HG03045 (cell line): ENCODE measurements around the gene CDC25B.

ENCODE experiments used
- ATAC-seq: cut with Tn5 transposase; IDR thresholded peaks from one replicate; pipeline ENCODE4 v1.9.1; 2021; ENCODE audit warnings: mild to moderate bottlenecking, moderate library complexity; ENCODE audit not compliant: unreplicated experiment

CDC25B gene

GRCh38 chr20:3802524-3803239, 6.6 kb downstream of the CDC25B start:
- no peak for ATAC-seq

DNA sequence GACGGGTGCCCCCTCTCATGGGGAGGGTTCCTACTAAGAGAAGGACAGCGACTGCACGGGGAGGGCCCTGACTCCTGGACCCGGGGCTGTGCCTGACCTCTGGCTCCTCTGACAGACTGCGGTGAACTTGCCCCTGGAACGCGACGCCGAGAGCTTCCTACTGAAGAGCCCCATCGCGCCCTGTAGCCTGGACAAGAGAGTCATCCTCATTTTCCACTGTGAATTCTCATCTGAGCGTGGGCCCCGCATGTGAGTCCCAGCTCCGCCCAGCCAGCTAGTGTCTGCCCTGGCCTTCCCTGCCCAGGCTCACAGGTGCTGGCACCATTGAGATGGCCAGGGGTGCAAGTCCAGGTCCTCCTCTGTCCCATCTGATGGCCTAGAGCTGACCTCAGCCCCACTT, 7.2 kb downstream of the CDC25B start:
- no peak for ATAC-seq

DNA sequence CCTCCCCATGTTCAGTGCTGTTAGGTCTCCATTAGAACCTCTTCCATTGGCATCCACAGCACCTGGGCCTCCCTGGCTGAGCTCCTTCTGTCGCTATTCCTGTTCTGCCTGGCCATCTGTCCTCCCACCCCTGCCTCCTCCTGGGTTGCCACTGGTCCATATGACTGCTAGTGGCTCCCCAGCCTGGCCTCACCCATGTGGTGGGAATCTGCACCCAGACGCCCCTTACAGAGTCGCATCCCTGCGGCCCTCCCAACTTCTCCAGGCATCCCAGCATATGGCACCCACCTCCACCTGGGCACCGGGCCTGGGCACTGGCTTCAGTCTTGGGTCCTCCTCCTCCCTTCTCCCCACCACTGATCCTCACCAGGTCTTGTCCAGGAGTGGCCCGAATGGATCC, 7.7 kb downstream of the CDC25B start:
- ATAC-seq: no peak

- ATAC-seq: no peak
These were observed 8.2 kb downstream of the CDC25B start for GRCh38 chr20:3804254-3804751.

DNA sequence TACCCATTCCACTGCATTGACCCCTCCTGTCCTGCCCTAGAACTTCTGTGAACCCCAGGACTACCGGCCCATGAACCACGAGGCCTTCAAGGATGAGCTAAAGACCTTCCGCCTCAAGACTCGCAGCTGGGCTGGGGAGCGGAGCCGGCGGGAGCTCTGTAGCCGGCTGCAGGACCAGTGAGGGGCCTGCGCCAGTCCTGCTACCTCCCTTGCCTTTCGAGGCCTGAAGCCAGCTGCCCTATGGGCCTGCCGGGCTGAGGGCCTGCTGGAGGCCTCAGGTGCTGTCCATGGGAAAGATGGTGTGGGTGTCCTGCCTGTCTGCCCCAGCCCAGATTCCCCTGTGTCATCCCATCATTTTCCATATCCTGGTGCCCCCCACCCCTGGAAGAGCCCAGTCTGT, 8.7 kb downstream of the CDC25B start:
- ATAC-seq: no peak

DNA sequence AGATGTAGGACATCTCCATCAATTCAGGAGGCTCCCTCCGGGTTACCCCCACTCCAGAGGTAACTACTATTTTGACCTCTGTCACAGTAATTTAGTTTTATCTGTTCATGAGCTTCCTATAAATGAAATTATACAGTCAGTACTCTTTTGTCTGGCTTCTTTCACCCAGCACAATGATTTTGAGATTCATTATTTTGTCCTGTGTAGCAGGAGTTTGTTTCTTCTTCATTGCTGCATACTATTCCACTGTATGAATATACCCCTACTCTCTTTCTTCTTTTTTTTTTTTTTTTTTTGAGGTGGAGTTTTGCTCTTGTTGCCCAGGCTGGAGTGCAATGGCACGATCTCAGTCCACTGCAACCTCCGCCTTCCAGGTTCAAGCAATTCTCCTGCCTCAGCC, 12.4 kb downstream of the CDC25B start:
- ATAC-seq: no peak

- no peak for ATAC-seq
These were observed 15.6 kb downstream of the CDC25B start for GRCh38 chr20:3811467-3812258.

DNA sequence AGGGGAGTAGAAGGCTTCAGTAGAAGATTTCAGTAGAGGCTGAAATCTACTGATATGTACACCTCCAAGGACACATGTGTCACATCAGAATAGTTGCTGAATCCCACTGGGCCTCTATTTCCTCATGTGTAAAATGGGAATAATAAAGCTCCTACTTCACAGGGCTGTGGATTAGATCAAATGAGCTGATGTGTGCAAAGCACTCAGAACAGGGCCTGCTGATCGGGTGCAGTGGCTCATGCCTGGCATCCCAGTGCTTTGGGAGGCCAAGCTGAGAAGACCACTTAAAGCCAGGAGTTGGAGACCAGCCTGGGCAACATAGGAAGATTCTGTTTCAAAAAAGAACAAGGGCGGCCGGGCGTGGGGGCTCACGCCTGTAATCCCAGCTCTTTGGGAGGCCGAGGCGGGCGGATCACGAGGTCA, 16.2 kb downstream of the CDC25B start:
- ATAC-seq: no peak

DNA sequence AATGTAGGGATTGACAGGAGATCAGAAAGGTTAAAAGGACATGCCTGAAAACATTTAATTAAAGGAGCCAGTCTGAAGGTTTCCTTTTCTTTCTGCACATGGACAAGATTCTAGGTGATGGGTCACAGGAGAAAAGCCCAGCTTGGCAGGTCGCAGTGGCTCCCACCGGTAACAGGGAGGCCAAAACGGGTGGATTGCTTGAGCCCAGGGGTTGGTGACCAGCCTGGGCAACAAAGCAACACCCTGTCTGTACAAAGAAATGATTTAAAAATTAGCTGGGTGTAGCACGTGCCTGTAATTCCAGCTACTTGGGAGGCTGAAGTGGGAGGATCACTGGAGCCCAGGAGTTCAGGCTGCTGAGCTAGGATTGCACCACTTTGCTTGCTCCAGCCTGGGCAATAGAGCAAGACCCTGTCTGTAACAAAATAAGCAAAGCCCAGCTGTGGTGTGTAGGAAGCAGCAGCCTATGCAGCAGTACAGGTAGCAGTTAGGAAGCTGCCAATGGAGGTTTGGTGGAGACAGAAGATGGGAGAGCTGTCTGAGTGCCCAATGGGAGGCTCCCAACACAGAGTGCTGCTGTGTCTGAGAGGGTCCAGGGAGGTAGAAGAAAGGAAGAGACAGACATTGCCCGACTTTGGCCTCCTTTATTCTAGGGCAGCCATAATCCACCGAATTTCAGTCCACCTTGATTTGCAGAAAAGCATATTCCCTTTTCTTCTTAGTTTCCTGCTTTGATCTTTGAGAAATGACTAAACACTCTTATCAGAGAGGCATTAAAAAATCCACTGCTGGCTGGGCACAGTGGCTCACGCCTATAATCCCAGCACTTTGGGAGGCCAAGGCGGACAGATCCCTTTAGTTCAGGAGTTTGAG, 17.1 kb downstream of the CDC25B start:
- no peak for ATAC-seq

- ATAC-seq: no peak
These were observed 17.9 kb downstream of the CDC25B start for GRCh38 chr20:3813848-3814581.

GRCh38 chr20:3814928-3815495, 18.9 kb downstream of the CDC25B start:
- no peak for ATAC-seq

DNA sequence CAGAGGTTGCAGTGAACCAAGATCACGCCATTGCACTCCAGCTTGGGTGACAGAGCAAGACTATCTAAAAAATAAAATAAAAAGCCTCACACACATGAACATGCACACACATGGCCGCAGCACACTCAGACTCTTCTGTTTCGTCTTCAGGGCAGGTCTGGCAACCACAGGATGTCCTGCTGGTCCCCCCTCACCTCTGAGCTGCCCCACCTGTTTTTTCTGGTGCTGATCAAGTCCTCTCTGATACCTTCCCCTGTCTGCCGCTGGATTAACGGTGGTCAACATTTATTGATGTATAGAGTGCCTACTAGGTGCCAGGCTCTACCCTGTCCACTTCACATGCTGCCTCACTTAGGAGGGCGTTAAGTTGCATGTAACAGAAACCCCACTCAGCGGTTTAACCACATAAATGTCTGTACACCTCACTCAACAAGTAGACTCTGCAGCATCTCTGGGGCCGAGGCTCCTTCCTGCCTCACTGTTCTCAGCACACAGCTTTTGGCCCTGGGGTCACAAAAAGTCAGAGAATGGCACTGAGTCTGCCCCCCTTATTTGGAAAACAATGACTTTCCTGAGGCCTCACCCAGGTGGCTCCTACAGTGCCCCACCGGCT, 19.7 kb downstream of the CDC25B start:
- ATAC-seq: no peak

DNA sequence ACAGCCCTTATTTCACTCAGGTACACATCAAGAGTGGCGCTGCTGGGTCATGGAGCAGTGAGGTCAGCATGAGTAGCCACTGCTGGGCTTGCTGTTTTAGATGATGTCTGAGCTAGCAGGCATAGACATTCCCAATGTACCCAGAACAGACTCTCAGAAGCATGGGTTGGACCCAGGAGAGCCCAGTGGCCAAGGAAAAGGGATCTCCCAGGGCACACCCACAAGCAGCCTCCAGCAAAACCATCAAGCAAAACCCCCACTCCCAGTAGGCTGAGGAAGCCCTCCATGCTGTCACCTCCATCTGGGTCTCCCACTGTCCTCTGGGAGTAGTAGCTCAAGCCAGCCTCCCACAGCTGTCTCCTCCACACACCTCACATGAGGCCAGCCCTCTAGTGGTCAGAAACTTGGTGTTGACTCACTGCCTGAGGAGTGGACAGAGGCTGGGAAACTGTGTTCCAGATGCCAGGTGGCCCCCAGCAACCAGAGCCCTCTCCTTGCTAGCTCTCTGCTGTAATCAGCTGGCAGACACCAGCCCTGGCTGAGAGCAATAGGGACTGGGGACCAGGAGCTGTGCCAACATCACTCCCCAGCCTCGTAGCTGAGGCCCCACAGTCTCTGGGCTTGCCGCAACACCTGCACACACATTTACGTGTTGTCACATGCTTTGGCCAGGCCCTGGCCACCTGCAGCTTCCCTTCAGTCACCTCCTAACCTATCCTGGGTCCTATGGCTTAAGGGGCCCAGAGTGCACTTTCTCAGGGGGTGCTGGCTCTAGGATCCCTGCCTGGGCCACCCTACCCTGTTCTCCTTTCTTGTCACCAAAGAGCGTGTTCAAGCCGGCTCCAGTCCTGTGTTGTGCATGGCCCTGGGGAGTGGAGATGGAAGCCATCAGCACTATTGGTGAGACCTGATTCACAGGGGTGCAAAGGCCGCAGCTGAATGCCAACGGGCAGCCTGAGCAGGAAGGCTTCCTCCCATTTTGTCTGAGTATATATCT, 22.3 kb downstream of the CDC25B start:
- ATAC-seq: no peak

DNA sequence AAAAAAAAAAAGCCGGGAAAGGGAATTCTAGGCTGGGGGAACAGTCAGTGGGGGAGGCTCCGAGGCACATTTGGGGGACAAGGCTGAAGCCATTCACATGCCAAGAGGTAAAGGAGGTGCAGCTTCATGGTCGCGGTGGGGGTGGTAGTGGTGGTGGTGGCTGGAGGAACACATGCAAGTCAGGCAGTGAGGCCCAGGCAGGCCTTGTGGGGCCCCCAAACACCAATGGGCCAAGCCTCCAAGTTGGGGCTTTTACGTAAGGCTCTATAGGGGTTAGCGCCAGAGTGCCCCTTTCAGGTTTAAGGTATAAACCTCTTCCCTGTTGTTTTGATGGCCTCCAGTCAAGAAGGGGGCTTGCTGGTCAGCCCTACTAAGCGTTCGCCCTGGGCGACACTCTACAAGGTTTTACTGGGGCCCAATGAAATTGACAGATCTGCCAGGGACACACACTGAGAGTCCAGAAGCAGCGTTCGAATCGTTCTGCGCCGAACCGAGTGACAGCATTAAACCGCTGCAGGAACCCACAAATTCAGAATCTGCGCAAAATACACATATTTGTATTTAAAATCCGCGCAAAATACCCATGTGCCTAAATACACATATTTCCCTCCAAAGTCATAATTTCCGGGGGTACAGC, 23.4 kb downstream of the CDC25B start:
- ATAC-seq: no peak

DNA sequence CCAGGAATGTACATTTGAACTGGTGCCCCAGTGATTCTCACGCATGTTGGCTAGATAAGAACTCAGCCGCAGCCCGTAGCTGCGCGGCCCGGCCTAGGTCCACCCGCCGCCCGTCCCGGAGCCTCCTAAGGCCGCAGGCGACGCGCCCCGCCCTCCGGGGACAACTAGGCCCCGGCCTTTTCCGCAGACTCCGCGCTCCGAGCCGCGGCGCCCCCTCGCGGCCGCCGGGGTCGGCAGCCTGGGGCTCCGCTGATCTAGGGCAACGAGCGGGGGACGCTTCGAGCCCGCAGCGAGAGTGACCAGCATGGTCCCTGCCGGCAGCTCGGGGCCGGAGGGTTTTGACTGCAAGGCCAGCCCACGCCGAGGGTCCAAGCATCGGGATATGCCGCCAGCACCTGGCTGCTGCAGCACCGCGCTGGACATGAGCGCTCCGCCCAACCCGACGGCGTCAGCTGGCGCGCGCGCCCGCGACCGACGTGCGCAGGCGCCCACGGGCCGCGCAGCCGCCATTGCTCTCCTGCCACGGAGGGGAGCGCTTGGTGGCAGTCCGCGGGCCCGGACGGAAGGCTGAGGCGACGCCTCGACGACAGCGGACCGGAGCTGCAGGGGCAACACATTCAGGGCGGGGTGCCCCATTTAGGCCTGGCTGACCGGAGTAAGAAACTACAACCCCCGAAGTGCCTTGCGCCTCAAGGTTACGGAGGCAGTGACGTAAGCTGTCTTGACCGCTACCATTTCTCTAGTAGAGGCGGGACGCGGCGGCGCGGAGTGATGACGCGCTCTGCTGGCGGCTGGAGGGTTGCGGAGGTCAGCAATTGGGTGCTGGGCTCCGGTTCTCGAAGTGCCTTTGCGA, 24.2 kb downstream of the CDC25B start, which contains the start of gene AP5S1:
AP5S1 (plus strand) TSS at position 500 of the 853 bp plus-strand sequence. CDS start 1,571 bp downstream, outside the sequence.
- ATAC-seq: peak; percentile 80

DNA sequence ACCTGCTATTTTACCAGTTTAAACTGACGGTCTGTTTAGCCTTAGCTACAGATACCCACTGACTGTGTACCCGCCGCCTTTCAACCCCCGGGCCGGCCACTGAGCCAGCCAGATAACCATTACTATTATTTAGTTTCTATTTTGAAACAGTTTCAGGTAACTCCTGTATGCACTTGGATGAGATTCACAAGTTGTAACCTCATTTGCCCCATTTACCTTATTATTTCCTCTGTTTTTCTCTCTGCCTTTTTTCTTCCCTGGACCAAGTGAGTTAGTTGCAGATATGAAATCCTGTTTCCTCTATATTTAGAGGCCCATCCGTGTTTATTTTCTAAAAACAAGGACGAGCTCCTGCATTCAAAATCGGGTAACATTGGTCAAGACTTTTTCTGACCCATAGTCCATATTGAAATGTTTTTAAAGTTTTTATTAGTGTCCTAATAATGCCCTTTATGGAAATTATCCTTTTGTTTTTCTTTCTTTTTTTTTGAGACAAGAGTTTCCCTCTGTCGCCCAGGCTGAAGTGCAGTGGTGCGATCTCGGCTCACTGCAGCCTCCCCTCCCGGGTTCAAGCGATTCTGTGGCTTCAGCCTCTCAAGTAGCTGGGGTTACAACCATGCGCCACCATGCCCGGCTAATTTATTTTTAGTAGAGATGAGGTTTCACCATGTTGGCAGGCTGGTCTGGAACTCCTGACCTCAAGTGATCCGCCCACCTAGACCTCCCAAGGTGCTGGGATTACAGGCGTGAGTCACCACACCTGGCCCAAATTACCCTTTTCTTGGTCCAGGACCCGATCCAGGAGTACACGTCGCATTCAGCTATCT, 25.0 kb downstream of the CDC25B start:
- no peak for ATAC-seq
